ENCODE data around the gene DLL4. TPM values are rescaled to one million over a fixed set of nuclear protein-coding genes. Genes with fewer than 3 reads are reported as not detected.
"Not testable (repeated sequence)": the region's sequence is repeated elsewhere in the genome, so short reads cannot be mapped to it uniquely, and the experiment has no call there.

DLL4 gene
- total RNA-seq, 1 donor from 2014 or later, result 43.9 TPM

DNA sequence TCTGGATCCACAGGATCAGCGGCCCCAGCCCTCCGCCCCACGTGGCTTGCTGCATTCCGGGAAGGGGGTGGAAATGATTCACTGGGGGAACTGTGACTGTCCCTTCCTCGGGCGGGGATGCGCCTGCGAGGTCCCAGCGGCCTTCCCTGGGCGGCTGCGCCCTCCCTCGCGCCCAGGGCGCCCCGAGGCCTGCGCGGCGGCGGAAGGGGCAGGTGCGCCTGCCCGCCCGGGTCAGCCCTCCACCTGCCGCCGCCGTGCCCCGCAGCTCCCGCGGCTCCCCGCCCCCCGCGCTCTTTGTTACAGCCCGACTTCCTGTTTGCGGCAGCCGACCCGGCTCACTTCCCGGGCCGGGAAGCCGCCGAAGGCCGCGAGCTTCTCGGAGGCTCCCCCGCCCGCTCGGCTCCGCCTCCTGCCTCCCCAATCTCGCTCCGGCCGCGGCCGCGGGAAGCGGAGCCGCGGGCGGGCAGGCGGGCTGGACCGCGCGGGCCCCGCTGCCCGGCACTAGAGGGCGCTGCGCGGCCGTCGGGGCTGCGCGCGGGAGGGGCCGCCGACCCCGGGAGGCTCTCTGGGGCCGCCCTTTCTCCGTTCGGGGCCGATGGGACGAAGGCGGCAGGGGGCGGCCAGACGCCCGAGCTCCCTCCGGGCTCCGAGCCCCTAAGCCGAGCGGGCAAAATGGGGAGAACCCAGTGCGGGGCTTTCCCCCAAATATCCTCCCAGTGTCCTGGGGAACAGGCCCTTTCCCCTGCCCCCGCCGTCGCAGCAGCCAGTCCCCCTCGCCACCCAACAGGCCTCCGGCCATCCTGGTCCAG is 12.6 kb downstream of the DLL4 start:
- DNase-seq (ENCODE audit: low read depth, low spot score), result peak; percentile 66

DNA sequence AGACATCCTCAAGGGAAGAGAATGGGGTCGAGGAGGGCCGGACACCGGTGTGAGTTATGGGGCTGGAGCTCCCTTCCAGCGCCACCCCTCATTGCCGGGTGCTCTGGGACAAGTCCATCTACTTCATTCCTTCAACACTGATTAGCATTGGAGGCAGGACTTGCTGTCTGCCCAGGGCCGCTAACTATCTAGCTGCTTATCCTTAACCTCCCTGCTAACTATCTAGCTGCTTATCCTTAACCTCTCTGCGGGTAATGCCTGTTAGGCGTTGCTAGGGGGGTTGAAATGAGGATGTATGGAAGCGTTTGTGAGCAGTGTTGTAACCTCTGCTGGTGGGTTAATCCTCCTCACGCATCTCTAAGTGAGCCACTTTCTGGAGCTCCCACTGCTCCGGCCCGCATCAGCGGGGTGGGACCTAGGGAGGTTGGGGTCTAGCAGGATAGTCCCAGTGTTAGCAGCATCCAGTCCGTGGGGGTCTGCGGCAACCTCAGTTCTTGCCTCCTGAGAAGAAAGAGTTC is 13.3 kb downstream of the DLL4 start:
- no peak for DNase-seq (ENCODE audit: low read depth, low spot score)

DNA sequence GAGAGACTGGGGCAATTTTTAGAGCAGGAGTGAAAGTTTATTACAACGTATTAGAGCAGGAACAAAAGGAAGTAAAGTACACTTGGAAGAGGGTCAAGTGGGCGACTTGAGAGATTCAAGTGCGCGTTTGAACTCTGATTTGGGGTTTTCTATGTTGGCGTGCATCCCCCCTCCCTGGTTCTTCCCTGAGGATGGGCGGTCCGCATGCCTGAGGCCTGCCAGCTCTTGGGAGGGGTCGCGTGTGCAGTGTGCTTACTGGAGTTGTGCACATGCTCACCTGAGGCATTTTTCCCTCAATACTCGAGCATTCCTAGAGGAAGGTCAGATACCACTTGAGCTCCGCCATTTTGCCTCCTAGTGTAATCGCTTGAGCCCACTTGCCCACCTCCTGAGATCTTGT is 13.7 kb downstream of the DLL4 start:
- no peak for DNase-seq (ENCODE audit: low read depth, low spot score)

DNA sequence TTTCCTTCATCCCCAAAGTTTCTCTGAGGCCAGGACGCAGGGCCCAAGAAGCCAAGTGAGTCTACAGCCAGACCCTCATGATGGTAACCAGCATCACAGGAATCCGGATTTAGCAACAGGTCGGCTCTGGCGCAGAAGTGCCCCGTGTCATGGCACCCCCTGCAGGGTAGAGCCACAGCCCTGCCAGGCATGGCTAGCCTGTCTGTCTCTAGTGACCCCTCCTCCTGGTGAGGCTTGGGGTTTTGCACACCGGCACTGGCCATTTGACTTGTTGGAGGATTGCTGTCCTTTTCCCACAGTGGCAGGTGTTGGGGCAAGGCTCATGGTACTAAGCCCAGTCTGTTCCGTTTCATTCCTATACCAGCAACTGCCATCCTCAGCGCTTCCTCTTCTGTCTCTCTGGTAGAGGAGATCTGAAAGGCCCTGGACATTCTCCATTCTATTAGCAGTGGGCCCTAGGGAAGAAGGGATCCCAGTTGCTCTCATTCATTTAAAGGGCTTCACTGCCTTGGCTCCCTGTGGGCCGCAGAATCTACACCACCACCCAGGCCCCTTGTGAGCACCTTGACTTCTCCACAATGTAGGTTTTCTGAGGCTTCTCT is 14.7 kb downstream of the DLL4 start:
- DNase-seq (ENCODE audit: low read depth, low spot score), result no peak

DNA sequence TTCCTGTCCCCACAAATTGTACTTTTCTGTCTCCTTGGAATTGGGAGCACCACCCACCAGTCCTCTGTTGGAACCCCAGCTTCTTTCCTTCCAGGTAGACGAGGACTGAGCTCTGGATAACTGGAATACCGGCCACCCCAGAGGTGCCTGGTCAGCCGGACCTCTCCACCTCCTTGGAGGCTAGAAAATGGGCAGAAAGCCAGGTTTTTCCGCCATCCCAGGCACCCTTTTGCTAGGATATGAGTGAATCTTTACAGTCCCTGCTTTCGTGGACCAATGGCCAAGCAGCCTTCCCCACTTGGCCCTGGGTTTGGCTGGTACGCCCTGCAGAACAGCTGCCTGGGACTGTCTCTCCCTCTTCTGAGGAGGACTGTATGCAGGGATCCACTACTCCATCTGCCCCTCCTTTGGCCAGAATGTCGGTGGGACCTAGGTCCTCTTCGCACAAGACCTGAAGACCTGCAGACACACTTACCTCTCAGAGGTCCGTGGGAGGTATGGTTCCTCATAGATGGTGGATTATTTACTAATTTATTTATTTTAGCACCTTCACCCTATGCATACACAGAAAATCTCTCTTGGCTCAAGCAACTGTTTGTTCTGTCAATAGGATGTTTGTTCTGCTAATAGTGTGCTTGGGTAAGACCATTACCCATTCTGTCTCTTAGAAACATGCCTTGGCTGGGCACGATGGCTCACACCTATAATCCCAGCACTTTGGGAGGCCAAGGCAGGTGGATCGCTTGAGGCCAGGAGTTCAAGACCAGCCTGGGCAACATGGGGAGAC is 15.6 kb downstream of the DLL4 start:
- DNase-seq (ENCODE audit: low read depth, low spot score), result no peak

DNA sequence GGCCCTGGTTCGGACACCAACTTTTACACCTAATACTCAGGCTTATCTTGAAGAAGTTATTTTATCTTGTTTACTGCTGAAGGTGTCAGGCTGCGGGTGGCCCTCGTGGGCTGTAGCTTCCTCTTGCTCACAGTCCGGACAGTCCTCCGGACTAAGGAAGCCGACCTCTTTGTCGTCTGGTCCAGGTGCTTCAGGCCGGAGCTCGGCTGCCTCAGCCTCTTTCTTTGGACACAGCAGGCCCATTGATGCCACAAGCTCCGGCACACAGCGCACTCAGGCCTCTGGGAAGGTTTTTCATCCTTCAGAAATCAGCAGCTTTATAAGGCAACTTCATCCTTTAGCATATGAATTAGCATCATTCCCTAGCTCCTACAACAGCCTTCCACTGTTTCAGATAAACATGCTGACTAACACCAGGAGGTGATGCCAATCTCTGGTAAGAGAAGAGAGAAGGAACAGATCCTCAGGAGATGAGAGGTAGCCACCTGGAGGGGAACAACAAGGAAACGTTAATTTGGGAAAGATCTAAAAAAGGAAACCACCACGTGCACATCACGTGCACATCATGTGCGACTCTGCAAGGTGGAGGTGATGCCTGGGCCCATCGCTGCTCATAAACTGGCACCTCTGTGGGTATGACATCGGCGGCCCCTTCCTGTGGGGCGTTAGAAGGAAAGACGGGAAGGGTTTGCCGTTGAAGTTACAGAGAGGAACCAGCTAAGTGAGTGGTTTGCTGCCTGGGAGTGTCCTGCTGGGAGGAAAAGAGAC is 19.8 kb downstream of the DLL4 start:
- no peak for DNase-seq (ENCODE audit: low read depth, low spot score)

DNA sequence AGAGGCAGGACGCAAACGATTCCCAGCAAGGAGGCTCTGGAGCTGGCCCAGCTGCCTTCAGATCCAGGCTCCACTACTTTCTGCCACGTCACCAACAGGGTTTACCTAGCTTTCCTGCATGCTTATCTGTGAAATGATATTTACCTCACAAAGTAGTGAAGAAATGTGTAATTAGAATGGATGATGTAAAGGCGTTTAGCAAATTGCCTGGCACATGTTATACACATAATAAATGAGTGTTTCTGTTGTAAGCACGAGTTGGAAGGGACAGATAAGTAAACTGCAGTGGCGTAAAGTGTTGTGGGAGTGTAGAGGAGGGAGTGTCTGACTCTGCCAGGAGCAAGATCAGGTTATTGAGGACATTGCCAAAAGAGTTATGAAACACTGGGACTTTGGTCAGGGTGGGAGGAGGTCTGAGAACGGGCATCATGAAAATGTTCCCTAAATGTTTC is 20.6 kb downstream of the DLL4 start:
- no peak for DNase-seq (ENCODE audit: low read depth, low spot score)

DNA sequence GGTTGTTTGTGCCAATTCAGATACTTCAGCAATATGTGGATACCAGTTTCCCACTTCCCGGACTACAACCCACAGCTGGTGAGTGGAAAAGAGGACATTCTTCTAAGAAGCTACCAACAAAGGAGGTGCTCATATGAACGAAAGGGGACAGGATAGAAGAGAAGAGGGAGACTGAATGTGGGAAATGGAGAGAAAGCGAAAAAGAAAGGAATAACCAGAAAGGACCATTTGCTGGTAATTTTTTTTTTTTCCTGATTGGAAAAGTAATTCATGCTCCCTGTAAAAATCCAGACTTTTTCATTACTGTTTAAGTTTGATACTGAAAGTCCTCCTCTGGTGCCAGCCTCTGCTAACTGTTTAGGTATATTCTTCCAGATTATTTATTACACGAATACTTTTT is 22.6 kb downstream of the DLL4 start:
- DNase-seq (ENCODE audit: low read depth, low spot score), result no peak

DNA sequence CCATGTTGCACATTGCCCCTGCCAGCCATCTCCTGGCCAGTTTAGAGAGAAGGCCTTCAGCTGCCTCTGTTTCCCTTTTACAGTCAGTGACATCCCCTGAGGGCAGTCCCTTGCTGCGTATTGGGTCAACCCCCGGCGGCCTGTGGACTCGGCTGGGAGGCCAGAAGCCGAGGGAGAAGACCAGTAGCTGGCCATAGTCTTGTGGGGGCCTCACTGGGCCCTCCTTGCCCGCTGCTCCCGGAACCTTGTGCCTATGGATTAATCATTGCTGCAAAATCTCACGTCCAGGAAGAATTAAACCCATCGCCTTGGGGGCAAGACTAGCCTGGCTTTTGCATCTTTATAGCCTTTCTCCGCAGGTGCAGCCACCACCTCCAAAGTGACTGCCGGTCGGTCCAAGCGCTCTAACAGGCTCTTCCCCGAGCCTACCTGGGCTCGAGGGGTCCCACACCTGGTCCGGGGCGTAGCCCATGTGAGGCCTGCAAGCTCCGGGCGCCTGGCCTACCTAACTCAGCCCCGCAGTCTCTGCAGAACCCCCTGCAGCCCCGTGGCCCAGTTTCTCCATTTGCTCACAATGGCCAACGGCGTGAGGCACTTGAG is 23.3 kb downstream of the DLL4 start:
- no peak for DNase-seq (ENCODE audit: low read depth, low spot score)

DNA sequence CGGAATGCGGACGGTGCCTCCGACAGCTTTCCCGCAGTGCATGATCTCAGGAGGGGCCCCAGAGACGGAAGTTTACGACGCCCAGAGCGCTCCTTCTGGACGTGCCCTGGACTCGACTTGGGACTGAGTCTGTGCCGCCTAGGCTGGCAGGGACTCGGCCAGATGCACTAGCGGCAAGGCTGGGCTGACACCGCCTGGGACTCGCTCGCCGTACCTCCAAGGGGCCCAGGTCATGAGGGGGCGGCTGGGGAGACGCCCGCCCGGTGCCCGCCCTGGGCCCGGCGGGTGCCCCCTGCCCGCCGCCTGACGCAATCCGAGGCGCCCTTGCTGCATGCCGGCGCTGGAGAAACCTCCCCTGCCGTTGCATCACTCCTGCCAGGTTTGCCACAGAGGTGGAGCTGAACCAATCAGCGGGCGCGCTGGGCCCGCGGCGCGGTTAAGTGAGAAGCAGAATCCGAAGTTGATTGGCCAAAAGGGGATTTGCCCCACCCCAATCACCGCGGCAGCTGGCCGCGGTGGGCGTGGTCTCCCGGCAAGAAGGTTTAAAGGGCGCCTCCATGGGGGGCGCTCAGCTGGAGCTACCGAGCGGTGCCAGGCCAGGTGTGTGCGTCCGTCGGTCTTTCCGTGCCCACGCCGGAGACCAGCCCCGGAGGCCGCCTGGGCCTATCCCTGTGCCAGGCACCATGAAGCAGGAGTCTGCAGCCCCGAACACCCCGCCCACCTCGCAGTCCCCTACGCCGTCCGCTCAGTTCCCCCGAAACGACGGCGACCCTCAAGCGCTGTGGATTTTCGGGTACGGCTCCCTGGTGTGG is 24.0 kb downstream of the DLL4 start, which contains the start of gene CHAC1:
CHAC1 (plus strand) TSS at position 571 of the 812 bp plus-strand sequence; CDS start at position 684, 113 bp downstream.
- peak; percentile 85 for DNase-seq (ENCODE audit: low read depth, low spot score)

DNA sequence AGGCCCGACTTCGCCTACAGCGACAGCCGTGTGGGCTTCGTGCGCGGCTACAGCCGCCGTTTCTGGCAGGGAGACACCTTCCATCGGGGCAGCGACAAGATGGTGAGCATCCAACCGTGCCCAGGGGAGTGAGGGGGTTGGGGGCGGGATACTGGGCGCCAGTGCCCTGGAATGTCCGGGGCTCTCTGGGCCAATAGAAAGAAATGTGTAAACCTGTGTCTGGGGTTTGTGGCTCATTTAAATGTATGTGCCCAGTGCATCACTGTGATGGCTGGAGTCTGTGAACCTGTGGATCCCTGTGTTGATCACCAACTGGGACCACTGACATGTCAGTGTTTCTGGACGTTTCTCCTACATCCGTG is 24.6 kb downstream of the DLL4 start:
- no peak for DNase-seq (ENCODE audit: low read depth, low spot score)

DNA sequence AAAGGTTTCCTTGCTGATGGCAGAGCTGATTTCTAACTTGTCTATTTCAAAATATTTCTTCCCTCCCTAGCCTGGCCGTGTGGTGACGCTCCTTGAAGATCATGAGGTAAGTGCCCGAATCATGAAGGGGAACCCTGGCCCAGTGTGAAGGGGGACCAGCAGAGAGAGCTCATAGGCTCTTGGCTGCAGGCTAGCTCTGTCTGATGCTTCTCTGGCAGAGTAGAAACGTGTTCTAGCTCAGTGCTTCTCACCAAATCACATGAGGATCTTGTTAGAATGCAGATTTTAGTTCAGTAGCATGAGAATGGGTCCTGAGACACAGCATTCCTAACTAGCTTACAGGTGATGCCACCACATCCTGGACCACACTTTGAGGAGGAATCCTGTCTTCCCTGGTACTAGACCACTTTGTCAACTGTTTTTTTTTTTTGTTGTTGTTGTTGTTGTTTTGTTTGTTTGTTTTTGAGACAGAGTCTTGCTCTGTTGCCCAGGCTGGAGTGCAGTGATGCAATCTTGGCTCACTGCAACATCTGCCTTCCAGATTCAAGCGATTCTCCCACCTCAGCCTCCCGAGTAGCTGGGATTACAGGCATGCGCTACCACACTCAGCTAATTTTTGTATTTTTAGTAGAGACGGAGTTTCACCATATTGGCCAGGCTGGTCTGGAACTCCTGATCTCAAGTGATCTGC is 25.2 kb downstream of the DLL4 start:
- DNase-seq (ENCODE audit: low read depth, low spot score), result not testable (repeated sequence)

DNA sequence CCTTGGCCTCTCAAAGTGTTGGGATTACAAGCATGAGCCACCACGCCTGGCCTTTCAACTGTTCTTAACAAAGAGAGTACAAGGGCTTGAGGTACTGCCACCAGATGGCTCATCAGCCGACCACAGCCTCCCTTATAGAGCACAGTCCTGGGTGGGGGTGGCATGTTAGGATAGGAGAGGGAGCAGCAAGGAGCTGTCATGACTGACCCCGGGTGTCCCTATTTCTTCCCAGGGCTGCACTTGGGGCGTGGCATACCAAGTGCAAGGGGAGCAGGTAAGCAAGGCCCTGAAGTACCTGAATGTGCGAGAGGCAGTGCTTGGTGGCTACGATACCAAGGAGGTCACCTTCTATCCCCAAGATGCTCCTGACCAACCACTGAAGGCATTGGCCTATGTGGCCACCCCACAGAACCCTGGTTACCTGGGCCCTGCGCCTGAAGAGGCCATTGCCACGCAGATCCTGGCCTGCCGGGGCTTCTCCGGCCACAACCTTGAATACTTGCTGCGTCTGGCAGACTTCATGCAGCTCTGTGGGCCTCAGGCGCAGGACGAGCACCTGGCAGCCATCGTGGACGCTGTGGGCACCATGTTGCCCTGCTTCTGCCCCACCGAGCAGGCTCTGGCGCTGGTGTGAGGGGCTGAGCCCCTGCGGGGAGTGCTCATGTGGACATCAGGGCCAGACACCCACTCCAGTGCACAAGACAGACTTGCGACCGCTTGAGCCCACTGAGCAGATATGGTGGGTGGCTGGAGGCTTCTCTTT is 26.2 kb downstream of the DLL4 start:
- no peak for DNase-seq (ENCODE audit: low read depth, low spot score)

DNA sequence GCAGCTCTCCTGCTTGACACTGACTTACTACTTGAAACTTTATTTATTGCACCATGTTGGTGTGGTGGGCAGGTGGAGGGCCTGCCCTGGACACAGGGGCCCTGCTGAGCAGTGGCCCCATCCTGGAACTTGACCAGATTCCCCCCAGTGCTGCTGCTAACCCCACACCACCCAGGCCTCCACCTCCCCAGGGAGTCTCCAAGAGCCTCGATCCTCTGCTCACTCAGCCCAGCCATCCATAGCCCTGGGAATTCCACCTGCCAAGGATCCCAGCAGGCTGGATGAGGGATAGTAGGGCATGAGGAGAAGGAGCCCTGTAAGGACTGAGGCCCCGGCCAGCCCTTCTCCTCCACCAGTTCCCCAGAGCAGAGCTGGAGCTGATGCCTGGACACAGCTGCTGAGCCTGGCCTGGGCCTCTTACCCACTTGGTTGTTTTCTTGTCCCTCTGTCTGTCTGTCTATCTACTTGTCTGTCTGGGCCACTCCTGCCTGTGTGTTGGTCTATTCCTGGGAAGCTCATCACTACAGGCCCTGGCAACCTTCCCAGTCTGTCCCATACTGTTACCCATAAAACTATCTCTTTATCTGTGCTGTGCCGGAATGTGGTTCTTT is 26.9 kb downstream of the DLL4 start:
- DNase-seq (ENCODE audit: low read depth, low spot score), result no peak

DNA sequence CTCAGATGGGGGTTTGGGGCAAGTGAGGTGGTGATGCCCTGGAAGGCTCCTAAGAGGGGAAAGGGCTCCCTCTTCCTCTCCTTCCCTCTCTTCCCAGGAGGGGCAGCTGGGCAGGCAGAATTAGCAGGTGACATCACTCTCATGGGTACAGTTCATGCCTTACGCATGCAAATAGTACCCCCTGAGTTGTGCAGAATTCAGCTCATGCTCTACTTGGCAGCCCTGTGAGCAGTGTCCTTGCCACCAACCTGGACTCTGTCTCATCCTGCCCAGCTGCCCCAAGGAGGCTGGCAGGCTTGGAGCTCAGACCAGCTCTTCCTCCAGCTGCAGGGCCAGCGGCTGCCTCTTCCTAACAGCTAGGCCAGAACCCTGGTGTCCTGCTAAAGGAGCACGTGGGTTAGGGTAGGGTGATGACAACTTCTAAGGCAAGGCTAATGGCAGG is 27.4 kb downstream of the DLL4 start:
- DNase-seq (ENCODE audit: low read depth, low spot score), result no peak

DNA sequence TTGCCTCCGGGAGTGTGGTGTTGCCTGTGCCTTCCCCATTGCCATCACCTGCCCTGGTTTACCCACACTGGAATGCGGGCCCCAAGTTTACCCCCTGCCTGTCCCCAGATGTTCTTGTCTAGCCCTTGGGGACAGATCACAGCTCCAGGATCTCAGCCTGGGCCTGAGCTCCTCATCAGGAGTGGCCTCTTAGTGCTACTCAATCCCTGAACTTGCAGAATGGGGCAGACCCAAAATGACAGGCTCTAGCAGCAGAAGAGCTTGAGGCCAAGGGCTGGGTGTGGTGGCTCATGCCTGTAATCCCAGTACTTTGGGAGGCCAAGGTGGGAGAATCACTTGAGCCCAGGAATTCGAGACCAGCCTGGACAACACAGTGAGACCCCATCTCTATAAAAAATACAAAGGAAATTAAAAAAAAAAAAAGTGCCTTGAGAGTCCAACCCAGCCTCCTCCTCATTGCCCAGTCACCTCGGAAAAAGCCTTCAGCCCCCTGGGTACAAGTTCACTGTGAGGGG is 28.0 kb downstream of the DLL4 start:
- no peak for DNase-seq (ENCODE audit: low read depth, low spot score)

DNA sequence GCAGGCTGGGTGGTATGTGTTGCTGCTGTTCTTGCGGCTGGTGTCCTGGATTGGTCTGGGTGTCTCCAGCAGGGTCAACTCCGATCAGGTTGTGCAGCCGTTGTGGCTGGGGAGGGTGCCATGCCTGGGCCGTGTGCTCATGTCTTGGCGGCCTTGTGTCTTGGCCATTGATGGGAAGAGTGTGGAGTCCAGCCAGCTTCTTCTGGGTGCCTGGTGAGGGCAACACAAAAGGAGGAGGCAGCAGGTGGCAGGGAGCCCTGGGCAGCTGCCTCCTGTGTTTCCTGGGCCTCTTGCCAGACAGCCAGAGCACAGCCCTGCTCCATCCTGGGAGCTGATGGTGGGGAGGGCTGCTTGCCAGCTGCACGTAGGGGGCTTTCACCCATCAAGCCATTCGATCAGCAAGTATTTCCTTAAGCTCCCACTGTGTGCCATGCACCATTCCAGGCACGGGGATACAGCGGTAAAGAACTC is 28.5 kb downstream of the DLL4 start:
- no peak for DNase-seq (ENCODE audit: low read depth, low spot score)

DNA sequence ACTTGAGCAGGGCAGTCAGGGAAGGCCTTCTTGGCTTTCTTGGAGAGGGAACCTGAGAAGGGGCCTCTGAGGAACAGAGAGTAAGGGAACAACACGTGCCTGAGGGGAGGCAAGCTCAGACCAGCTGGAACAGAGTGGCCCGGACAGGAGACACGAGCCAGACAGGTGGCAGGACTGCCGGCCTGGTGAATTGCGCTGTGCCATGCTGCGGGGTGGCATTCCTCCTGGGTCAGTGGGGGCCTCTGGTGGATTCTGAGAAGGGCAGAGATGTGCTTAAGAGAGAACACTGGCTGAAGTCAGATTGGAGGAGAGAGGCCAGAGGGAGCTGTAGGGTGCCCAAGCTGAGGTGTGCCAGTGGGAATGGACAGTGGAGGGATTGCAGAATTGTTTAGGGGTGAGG is 29.0 kb downstream of the DLL4 start:
- DNase-seq (ENCODE audit: low read depth, low spot score), result no peak
